Measurements from ENCODE around the gene TXNL4A.

The TXNL4A gene

DNA sequence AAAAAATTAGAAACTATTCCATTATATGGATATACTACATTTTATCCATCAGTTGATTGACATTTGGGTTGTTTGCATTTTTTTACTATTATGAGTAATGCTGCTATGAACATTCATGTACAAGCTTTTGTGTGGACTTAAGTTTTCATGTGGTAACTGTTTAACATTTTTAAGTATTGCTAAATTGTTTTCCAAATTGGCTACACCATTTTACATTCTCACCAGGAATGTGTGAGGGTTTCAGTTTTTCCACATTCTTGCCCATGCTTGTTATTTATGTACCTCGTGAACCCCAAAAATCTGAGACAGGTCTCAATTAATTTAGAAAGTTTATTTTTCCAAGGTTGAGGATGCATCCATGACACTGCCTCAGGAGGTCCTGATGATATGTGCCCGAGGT lies 3.1 kb upstream of the TXNL4A start:
- no peak for DNase-seq (ENCODE audit: low read depth in 1 of 2, low spot score in 1 of 2)
- Histone ChIP-seq H3K4me3 (replicated peaks; ENCODE audit: insufficient read depth, low read length) (no peak overlapping the region), H3K27me3 (ENCODE audit: insufficient read depth, poor library complexity, severe bottlenecking) (no peaks in the 10 kb centered on the region), H3K27ac (replicated peaks) (no peak overlapping the region)
- TF ChIP-seq POLR2AphosphoS5 (IDR thresholded peaks at IDR 0.05; ENCODE audit: low read depth) = no peak
- TF ChIP-seq, protein P1, sequence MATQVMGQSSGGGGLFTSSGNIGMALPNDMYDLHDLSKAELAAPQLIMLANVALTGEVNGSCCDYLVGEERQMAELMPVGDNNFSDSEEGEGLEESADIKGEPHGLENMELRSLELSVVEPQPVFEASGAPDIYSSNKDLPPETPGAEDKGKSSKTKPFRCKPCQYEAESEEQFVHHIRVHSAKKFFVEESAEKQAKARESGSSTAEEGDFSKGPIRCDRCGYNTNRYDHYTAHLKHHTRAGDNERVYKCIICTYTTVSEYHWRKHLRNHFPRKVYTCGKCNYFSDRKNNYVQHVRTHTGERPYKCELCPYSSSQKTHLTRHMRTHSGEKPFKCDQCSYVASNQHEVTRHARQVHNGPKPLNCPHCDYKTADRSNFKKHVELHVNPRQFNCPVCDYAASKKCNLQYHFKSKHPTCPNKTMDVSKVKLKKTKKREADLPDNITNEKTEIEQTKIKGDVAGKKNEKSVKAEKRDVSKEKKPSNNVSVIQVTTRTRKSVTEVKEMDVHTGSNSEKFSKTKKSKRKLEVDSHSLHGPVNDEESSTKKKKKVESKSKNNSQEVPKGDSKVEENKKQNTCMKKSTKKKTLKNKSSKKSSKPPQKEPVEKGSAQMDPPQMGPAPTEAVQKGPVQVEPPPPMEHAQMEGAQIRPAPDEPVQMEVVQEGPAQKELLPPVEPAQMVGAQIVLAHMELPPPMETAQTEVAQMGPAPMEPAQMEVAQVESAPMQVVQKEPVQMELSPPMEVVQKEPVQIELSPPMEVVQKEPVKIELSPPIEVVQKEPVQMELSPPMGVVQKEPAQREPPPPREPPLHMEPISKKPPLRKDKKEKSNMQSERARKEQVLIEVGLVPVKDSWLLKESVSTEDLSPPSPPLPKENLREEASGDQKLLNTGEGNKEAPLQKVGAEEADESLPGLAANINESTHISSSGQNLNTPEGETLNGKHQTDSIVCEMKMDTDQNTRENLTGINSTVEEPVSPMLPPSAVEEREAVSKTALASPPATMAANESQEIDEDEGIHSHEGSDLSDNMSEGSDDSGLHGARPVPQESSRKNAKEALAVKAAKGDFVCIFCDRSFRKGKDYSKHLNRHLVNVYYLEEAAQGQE (IDR thresholded peaks at IDR 0.05; ENCODE audit: insufficient replicate concordance, low read depth) = no peak
- no peak for TF ChIP-seq GABPA (IDR thresholded peaks at IDR 0.05; ENCODE audit: low read depth)
- TF ChIP-seq, protein P2, sequence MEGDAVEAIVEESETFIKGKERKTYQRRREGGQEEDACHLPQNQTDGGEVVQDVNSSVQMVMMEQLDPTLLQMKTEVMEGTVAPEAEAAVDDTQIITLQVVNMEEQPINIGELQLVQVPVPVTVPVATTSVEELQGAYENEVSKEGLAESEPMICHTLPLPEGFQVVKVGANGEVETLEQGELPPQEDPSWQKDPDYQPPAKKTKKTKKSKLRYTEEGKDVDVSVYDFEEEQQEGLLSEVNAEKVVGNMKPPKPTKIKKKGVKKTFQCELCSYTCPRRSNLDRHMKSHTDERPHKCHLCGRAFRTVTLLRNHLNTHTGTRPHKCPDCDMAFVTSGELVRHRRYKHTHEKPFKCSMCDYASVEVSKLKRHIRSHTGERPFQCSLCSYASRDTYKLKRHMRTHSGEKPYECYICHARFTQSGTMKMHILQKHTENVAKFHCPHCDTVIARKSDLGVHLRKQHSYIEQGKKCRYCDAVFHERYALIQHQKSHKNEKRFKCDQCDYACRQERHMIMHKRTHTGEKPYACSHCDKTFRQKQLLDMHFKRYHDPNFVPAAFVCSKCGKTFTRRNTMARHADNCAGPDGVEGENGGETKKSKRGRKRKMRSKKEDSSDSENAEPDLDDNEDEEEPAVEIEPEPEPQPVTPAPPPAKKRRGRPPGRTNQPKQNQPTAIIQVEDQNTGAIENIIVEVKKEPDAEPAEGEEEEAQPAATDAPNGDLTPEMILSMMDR (IDR thresholded peaks at IDR 0.05; ENCODE audit: insufficient read depth, low read length) = no peak
- no peak for TF ChIP-seq SPI1 (IDR thresholded peaks at IDR 0.05; ENCODE audit: borderline replicate concordance, low read depth)

DNA sequence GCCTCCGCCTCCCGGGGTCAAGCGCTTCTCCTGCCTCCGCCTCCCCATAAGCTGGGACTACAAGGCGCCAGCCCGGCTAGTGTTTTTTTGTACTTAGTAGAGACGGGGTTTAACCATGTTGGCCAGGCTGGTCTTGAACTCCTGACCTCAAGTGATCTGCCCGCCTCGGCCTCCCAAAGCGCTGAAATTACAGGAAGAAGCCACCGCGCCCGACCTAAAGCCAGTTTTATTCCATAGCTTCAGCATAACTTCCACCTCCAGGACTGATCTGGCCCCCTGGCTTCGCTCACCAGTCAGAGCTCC lies 783 bp upstream of the TXNL4A start:
- DNase-seq (ENCODE audit: low read depth in 1 of 2, low spot score in 1 of 2) = peak in 1 of 2 experiments; percentile 36
- TF ChIP-seq SPI1 (IDR thresholded peaks at IDR 0.05; ENCODE audit: borderline replicate concordance, low read depth) (no peak), POLR2AphosphoS5 (IDR thresholded peaks at IDR 0.05; ENCODE audit: low read depth) (no peak), GABPA (IDR thresholded peaks at IDR 0.05; ENCODE audit: low read depth) (no peak)
- TF ChIP-seq, protein P1 (IDR thresholded peaks at IDR 0.05; ENCODE audit: insufficient replicate concordance, low read depth) = no peak
- TF ChIP-seq, protein P2 (IDR thresholded peaks at IDR 0.05; ENCODE audit: insufficient read depth, low read length) = no peak
- H3K27me3 ChIP-seq (ENCODE audit: insufficient read depth, poor library complexity, severe bottlenecking) = no peaks in the 10 kb centered on the region
- peak overlapping the region; percentile 98 for H3K4me3 ChIP-seq (replicated peaks; ENCODE audit: insufficient read depth, low read length)
- peak overlapping the region; percentile 80 for H3K27ac ChIP-seq (replicated peaks)

DNA sequence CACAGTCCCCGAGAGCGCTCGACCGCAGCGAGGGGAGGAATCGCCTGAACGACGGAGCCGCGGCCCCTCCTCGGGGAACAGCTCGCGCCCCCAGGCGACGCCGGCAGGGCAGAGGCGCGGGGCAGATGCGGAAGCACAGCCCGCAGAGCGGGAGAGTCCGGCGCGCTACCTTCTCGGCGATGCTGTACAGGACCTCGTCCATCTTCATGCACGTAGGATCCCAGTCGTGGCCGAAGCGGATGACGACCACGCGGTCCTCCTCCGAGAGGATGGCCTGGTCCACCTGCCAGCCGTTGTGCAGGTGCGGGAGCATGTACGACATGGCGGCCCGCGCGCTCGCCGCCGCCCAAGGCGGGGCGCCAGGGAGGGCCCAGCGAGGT lies 302 bp downstream of the TXNL4A start:
- no peak for TF ChIP-seq POLR2AphosphoS5 (IDR thresholded peaks at IDR 0.05; ENCODE audit: low read depth)
- TF ChIP-seq, protein P2 (IDR thresholded peaks at IDR 0.05; ENCODE audit: insufficient read depth, low read length) = peak; percentile 39
- Histone ChIP-seq H3K4me3 (replicated peaks; ENCODE audit: insufficient read depth, low read length) (peak overlapping the region; percentile 98), H3K27ac (replicated peaks) (peak overlapping the region; percentile 80), H3K27me3 (ENCODE audit: insufficient read depth, poor library complexity, severe bottlenecking) (no peaks in the 10 kb centered on the region)
- peak; percentile 81 to 85 for DNase-seq (ENCODE audit: low read depth in 1 of 2, low spot score in 1 of 2)

DNA sequence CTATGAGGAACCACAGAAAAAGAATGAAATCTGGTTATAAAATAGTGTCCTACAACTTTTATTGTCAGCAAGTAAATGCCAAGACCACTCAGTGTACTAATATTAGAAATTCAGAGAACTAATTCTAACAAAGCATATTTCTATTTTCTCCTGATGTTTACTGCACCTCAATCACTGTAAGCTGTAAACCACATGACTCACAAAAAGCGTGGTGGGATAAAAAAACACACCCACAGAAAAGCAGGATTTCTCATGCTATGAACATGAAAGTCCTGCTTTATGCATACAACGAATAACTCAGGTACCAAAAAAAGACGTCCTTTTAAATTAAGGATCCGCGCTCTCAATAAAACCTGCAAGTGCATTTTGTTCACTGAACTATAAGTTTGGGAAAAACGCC lies 797 bp downstream of the TXNL4A start:
- H3K27ac ChIP-seq (replicated peaks) = peak overlapping the region; percentile 80
- no peak for DNase-seq (ENCODE audit: low read depth in 1 of 2, low spot score in 1 of 2)
- H3K4me3 ChIP-seq (replicated peaks; ENCODE audit: insufficient read depth, low read length) = peak overlapping the region; percentile 98
- H3K27me3 ChIP-seq (ENCODE audit: insufficient read depth, poor library complexity, severe bottlenecking) = no peaks in the 10 kb centered on the region
- TF ChIP-seq, protein P2 (IDR thresholded peaks at IDR 0.05; ENCODE audit: insufficient read depth, low read length) = no peak
- TF ChIP-seq POLR2AphosphoS5 (IDR thresholded peaks at IDR 0.05; ENCODE audit: low read depth) = no peak
- no peak for TF ChIP-seq GABPA (IDR thresholded peaks at IDR 0.05; ENCODE audit: low read depth)
- TF ChIP-seq, protein P1 (IDR thresholded peaks at IDR 0.05; ENCODE audit: insufficient replicate concordance, low read depth) = no peak
- TF ChIP-seq SPI1 (IDR thresholded peaks at IDR 0.05; ENCODE audit: borderline replicate concordance, low read depth) = no peak

All from HL-60 (cell line).